WTC11 (cell line): ENCODE measurements around the gene ACTMAP. TPM values are rescaled to one million over a fixed set of nuclear protein-coding genes. Genes with fewer than 3 reads are reported as not detected.
"Not testable (repeated sequence)": the region's sequence is repeated elsewhere in the genome, so short reads cannot be mapped to it uniquely, and the experiment has no call there.

Experiments
- ATAC-seq: fragments of 200-7000 bp; cut with Tn5 transposase; 2 replicates; pipeline ENCODE4 v1.10.0; 2021; ENCODE audit warnings: mild to moderate bottlenecking, moderate library complexity
- CTCF ChIA-PET: fragments of 300-600 bp; sonication (Branson Sonifier 250); formaldehyde crosslinking; loops from one replicate; lab custom pipeline; 2021; ENCODE audit warnings: antibody characterized with exemption; lab: Charles Lee
- POLR2A ChIA-PET: fragments of 350-600 bp; sonication (Branson Sonifier 250); formaldehyde crosslinking; loops from one replicate; lab custom pipeline; 2021; ENCODE audit warnings: antibody characterized with exemption; lab: Charles Lee
- DNase-seq: peaks from one replicate; pipeline ENCODE4 v3.0.0; 2021; ENCODE audit warnings: low spot score
- H3K27ac Mint-ChIP-seq: 2 replicates; pipeline ENCODE4 v1.8.0; 2021; ENCODE audit warnings: mixed read lengths
- H3K27me3 Mint-ChIP-seq: 2 replicates; pipeline ENCODE4 v1.8.0; 2021; ENCODE audit warnings: low read depth, mild to moderate bottlenecking, moderate library complexity, mixed read lengths
- H3K36me3 Mint-ChIP-seq: 2 replicates; pipeline ENCODE4 v1.8.0; 2021; ENCODE audit warnings: mixed read lengths
- H3K4me1 Mint-ChIP-seq: 2 replicates; pipeline ENCODE4 v1.8.0; 2022; ENCODE audit warnings: mixed read lengths
- H3K4me3 Mint-ChIP-seq: 2 replicates; pipeline ENCODE4 v1.8.0; 2021; ENCODE audit warnings: mild to moderate bottlenecking, moderate library complexity, mixed read lengths
- H3K9me3 Mint-ChIP-seq: 2 replicates; pipeline ENCODE4 v1.8.0; 2021; ENCODE audit warnings: mixed read lengths
- CREM ChIP-seq: sonication (generic); formaldehyde crosslinking; IDR thresholded peaks from 2 replicates; pipeline ENCODE4 v1.8.1; 2022; ENCODE audit warnings: mild to moderate bottlenecking, missing genetic modification reagents, moderate library complexity
- ERG ChIP-seq: fragments of 250-450 bp; sonication (Bioruptor Pico); IDR thresholded peaks from 2 replicates; pipeline ENCODE4 v1.8.0; 2021; ENCODE audit warnings: mild to moderate bottlenecking
- ESRRA ChIP-seq: sonication (generic); formaldehyde crosslinking; IDR thresholded peaks from 2 replicates; pipeline ENCODE4 v1.8.1; 2022; ENCODE audit warnings: mild to moderate bottlenecking, missing genetic modification reagents, borderline replicate concordance
- FOXJ3 ChIP-seq: sonication (generic); formaldehyde crosslinking; IDR thresholded peaks from 2 replicates; pipeline ENCODE4 v1.9.0; 2021; ENCODE audit warnings: missing genetic modification reagents, mild to moderate bottlenecking, borderline replicate concordance
- GABPB1 ChIP-seq: sonication (generic); formaldehyde crosslinking; IDR thresholded peaks from 2 replicates; pipeline ENCODE4 v1.8.1; 2023; ENCODE audit warnings: mild to moderate bottlenecking, missing genetic modification reagents
- NFE2L1 ChIP-seq: sonication (generic); formaldehyde crosslinking; IDR thresholded peaks from 2 replicates; pipeline ENCODE4 v1.8.1; 2023; ENCODE audit warnings: missing genetic modification reagents
- NR1H2 ChIP-seq: sonication (generic); formaldehyde crosslinking; IDR thresholded peaks from 2 replicates; pipeline ENCODE4 v1.9.0; 2021; ENCODE audit warnings: mild to moderate bottlenecking, moderate library complexity, missing genetic modification reagents
- NR3C1 ChIP-seq: sonication (generic); formaldehyde crosslinking; conservative IDR thresholded peaks from 2 replicates; pipeline ENCODE4 v1.8.1; 2023; ENCODE audit warnings: low read depth, mild to moderate bottlenecking, missing genetic modification reagents
- SMAD3 ChIP-seq: sonication (generic); formaldehyde crosslinking; IDR thresholded peaks from 2 replicates; pipeline ENCODE4 v1.8.0; 2022; ENCODE audit warnings: missing genetic modification reagents, mild to moderate bottlenecking, borderline replicate concordance
- TCF7 ChIP-seq: sonication (generic); formaldehyde crosslinking; IDR thresholded peaks from 2 replicates; pipeline ENCODE4 v1.8.0; 2022; ENCODE audit warnings: mild to moderate bottlenecking, low read depth, missing genetic modification reagents, moderate library complexity
- ZNF121 ChIP-seq: sonication (generic); formaldehyde crosslinking; IDR thresholded peaks from 2 replicates; pipeline ENCODE4 v1.8.0; 2023; ENCODE audit warnings: missing genetic modification reagents
- ZNF138 ChIP-seq: sonication (generic); formaldehyde crosslinking; conservative IDR thresholded peaks from 2 replicates; pipeline ENCODE4 v1.8.1; 2022; ENCODE audit warnings: mild to moderate bottlenecking, moderate library complexity, missing genetic modification reagents
- ZNF232 ChIP-seq: sonication (generic); formaldehyde crosslinking; IDR thresholded peaks from 2 replicates; pipeline ENCODE4 v1.8.0; 2022; ENCODE audit warnings: mild to moderate bottlenecking, missing genetic modification reagents
- ZNF317 ChIP-seq: sonication (generic); formaldehyde crosslinking; IDR thresholded peaks from 2 replicates; pipeline ENCODE4 v1.8.1; 2023; ENCODE audit warnings: low read depth, mild to moderate bottlenecking, moderate library complexity, missing genetic modification reagents, borderline replicate concordance
- ZNF396 ChIP-seq: fragments of 250-450 bp; sonication (Bioruptor Pico); IDR thresholded peaks from 2 replicates; pipeline ENCODE4 v1.8.0; 2021; ENCODE audit warnings: mild to moderate bottlenecking, moderate library complexity, borderline replicate concordance
- total RNA-seq: library from RNA; stranded (reverse); gene quantifications from 3 replicates; pipeline ENCODE4 v1.2.3, GENCODE V29; 2021
- TF ChIP-seq, protein P1 (sequence below): sonication (generic); formaldehyde crosslinking; IDR thresholded peaks from 2 replicates; pipeline ENCODE4 v1.8.1; 2023; ENCODE audit warnings: mild to moderate bottlenecking, missing genetic modification reagents
- TF ChIP-seq, protein P2 (sequence below): sonication (generic); formaldehyde crosslinking; conservative IDR thresholded peaks from 2 replicates; pipeline ENCODE4 v1.8.1; 2023; ENCODE audit warnings: mild to moderate bottlenecking, low read depth, missing genetic modification reagents, moderate library complexity
- TF ChIP-seq, protein P3 (sequence below): sonication (generic); formaldehyde crosslinking; IDR thresholded peaks from 2 replicates; pipeline ENCODE4 v1.8.1; 2022; ENCODE audit warnings: missing genetic modification reagents, borderline replicate concordance
- TF ChIP-seq, protein P4 (sequence below): sonication (generic); formaldehyde crosslinking; IDR thresholded peaks from 2 replicates; pipeline ENCODE4 v1.8.1; 2023; ENCODE audit warnings: mild to moderate bottlenecking, missing genetic modification reagents, moderate library complexity
- TF ChIP-seq, protein P5 (sequence below): sonication (generic); formaldehyde crosslinking; IDR thresholded peaks from 2 replicates; pipeline ENCODE4 v1.8.1; 2023; ENCODE audit warnings: mild to moderate bottlenecking, missing genetic modification reagents, moderate library complexity
- TF ChIP-seq, protein P6 (sequence below): sonication (generic); formaldehyde crosslinking; IDR thresholded peaks from 2 replicates; pipeline ENCODE4 v1.8.1; 2022; ENCODE audit warnings: mild to moderate bottlenecking, moderate library complexity, missing genetic modification reagents

Gene ACTMAP
- total RNA-seq, 1 experiment from 2014 or later: 29.6 TPM

GRCh38 chr19:40785526-40785925 is 35.2 kb upstream of the ACTMAP start:
- Mint-ChIP-seq H3K36me3 (peaks cover 8% of the 10 kb centered on the region), H3K9me3 (no peaks in the 10 kb centered on the region), H3K4me3 (no peak overlapping the region), H3K27me3 (no peaks in the 10 kb centered on the region), H3K4me1 (peaks cover 3% of the 10 kb centered on the region; the same call in 1 of the 2 replicates), H3K27ac (no peak overlapping the region)
- CTCF ChIA-PET: interaction anchor here (1.7 to 2.5 kb wide), 3 partner anchors 10 to 22 kb away, joined by 4 to 11 read pairs (median 11); partner anchors contain the start of gene EGLN2
- ATAC-seq (no peak), DNase-seq (no peak)
- no peak for TF ChIP-seq ESRRA (CRISPR knock-in tag)
- no peak for TF ChIP-seq ZNF138 (CRISPR knock-in tag)
- no peak for TF ChIP-seq NR3C1 (CRISPR knock-in tag)
- no peak for TF ChIP-seq NFE2L1 (CRISPR knock-in tag)
- TF ChIP-seq, protein P1, sequence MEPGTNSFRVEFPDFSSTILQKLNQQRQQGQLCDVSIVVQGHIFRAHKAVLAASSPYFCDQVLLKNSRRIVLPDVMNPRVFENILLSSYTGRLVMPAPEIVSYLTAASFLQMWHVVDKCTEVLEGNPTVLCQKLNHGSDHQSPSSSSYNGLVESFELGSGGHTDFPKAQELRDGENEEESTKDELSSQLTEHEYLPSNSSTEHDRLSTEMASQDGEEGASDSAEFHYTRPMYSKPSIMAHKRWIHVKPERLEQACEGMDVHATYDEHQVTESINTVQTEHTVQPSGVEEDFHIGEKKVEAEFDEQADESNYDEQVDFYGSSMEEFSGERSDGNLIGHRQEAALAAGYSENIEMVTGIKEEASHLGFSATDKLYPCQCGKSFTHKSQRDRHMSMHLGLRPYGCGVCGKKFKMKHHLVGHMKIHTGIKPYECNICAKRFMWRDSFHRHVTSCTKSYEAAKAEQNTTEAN: no peak
- TF ChIP-seq GABPB1 (CRISPR knock-in tag): no peak
- TF ChIP-seq, protein P2, sequence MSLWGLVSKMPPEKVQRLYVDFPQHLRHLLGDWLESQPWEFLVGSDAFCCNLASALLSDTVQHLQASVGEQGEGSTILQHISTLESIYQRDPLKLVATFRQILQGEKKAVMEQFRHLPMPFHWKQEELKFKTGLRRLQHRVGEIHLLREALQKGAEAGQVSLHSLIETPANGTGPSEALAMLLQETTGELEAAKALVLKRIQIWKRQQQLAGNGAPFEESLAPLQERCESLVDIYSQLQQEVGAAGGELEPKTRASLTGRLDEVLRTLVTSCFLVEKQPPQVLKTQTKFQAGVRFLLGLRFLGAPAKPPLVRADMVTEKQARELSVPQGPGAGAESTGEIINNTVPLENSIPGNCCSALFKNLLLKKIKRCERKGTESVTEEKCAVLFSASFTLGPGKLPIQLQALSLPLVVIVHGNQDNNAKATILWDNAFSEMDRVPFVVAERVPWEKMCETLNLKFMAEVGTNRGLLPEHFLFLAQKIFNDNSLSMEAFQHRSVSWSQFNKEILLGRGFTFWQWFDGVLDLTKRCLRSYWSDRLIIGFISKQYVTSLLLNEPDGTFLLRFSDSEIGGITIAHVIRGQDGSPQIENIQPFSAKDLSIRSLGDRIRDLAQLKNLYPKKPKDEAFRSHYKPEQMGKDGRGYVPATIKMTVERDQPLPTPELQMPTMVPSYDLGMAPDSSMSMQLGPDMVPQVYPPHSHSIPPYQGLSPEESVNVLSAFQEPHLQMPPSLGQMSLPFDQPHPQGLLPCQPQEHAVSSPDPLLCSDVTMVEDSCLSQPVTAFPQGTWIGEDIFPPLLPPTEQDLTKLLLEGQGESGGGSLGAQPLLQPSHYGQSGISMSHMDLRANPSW: no peak
- TF ChIP-seq ZNF317 (CRISPR knock-in tag): no peak
- POLR2A ChIA-PET: no interaction called here

- DNase-seq, ATAC-seq, H3K27me3 Mint-ChIP-seq, POLR2A ChIA-PET, H3K27ac Mint-ChIP-seq, H3K9me3 Mint-ChIP-seq, H3K36me3 Mint-ChIP-seq, CTCF ChIA-PET, H3K4me3 Mint-ChIP-seq: not testable (repeated sequence)
- peaks cover 13% of the 10 kb centered on the region for H3K4me1 Mint-ChIP-seq
These were observed 33.9 kb upstream of the ACTMAP start for GRCh38 chr19:40784146-40784545.

DNA sequence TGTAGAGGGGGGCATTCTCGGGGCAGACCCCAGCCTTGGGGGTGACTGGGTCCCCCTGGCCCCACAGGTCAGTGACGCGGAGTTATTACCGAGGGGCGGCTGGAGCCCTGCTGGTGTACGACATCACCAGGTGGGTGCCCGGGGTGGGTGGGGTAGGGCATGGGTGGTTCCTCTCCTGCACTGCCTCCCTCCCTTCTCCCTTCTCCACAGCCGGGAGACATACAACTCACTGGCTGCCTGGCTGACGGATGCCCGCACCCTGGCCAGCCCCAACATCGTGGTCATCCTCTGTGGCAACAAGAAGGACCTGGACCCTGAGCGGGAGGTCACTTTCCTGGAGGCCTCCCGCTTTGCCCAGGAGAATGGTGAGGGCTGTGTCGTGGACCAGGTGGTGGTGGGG is 33.4 kb upstream of the ACTMAP start:
- Mint-ChIP-seq H3K9me3 (no peaks in the 10 kb centered on the region), H3K36me3 (0 out of 2 replicates have a peak, but pooled peaks cover 3% of the 10 kb centered on the region), H3K4me1 (peaks cover 17% of the 10 kb centered on the region)
- DNase-seq: no peak
- TF ChIP-seq, protein P3, sequence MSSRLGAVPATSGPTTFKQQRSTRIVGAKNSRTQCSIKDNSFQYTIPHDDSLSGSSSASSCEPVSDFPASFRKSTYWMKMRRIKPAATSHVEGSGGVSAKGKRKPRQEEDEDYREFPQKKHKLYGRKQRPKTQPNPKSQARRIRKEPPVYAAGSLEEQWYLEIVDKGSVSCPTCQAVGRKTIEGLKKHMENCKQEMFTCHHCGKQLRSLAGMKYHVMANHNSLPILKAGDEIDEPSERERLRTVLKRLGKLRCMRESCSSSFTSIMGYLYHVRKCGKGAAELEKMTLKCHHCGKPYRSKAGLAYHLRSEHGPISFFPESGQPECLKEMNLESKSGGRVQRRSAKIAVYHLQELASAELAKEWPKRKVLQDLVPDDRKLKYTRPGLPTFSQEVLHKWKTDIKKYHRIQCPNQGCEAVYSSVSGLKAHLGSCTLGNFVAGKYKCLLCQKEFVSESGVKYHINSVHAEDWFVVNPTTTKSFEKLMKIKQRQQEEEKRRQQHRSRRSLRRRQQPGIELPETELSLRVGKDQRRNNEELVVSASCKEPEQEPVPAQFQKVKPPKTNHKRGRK (CRISPR knock-in tag): no peak
- TF ChIP-seq, protein P4, sequence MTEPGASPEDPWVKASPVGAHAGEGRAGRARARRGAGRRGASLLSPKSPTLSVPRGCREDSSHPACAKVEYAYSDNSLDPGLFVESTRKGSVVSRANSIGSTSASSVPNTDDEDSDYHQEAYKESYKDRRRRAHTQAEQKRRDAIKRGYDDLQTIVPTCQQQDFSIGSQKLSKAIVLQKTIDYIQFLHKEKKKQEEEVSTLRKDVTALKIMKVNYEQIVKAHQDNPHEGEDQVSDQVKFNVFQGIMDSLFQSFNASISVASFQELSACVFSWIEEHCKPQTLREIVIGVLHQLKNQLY: no peak
- TF ChIP-seq TCF7 (CRISPR knock-in tag) (no peak), ERG (no peak), ZNF121 (CRISPR knock-in tag) (no peak), SMAD3 (no peak), ZNF232 (CRISPR knock-in tag) (no peak), ZNF317 (CRISPR knock-in tag) (no peak), FOXJ3 (CRISPR knock-in tag) (no peak), ZNF396 (no peak), CREM (CRISPR knock-in tag) (no peak), NR1H2 (CRISPR knock-in tag) (no peak)
- TF ChIP-seq, protein P5, sequence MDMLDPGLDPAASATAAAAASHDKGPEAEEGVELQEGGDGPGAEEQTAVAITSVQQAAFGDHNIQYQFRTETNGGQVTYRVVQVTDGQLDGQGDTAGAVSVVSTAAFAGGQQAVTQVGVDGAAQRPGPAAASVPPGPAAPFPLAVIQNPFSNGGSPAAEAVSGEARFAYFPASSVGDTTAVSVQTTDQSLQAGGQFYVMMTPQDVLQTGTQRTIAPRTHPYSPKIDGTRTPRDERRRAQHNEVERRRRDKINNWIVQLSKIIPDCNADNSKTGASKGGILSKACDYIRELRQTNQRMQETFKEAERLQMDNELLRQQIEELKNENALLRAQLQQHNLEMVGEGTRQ (CRISPR knock-in tag): no peak
- TF ChIP-seq, protein P6, sequence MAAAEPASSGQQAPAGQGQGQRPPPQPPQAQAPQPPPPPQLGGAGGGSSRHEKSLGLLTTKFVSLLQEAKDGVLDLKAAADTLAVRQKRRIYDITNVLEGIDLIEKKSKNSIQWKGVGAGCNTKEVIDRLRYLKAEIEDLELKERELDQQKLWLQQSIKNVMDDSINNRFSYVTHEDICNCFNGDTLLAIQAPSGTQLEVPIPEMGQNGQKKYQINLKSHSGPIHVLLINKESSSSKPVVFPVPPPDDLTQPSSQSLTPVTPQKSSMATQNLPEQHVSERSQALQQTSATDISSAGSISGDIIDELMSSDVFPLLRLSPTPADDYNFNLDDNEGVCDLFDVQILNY: no peak
- TF ChIP-seq, all 79 proteins: peak for 0
- POLR2A ChIA-PET: no interaction called here
- Mint-ChIP-seq H3K4me3 (no peak overlapping the region), H3K27me3 (no peaks in the 10 kb centered on the region), H3K27ac (no peak overlapping the region)
- ATAC-seq: no peak
- CTCF ChIA-PET: no interaction called here
